ENCODE measurements around the gene SCGB2A2.

The SCGB2A2 gene

GRCh38 chr11:62269654-62270278 is at the start of gene SCGB2A2:
Gene SCGB2A2, plus strand, starts transcription at chr11:62270158. Its CDS starts 59 bp downstream, at chr11:62270217.
- no peak for DNase-seq (ENCODE audit: low read depth, low spot score)

DNA sequence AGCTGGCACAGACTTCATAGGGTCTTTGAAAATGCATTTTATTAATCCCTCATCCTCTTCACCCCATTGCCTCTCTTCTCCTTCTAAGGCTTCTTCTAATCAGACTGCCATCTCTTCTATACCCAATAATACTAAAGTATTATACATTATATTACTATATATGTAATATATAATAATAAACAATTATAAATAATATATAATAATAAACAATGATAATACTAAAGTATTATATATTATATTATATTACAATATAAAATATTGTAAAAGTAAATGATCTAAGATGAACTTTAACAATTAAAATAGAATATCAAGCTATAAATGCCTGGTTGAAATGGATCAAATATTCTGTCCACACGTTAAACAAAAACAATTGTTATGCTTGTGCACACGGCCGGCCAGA is 48.5 kb upstream of the SCGB2A2 start:
- DNase-seq (ENCODE audit: low read depth, low spot score), result no peak

- no peak for DNase-seq (ENCODE audit: low read depth, low spot score)
Measured at GRCh38 chr11:62223095-62223494, 46.9 kb upstream of the SCGB2A2 start.

GRCh38 chr11:62233730-62234129 is 36.2 kb upstream of the SCGB2A2 start:
- DNase-seq (ENCODE audit: low read depth, low spot score), result no peak

DNA sequence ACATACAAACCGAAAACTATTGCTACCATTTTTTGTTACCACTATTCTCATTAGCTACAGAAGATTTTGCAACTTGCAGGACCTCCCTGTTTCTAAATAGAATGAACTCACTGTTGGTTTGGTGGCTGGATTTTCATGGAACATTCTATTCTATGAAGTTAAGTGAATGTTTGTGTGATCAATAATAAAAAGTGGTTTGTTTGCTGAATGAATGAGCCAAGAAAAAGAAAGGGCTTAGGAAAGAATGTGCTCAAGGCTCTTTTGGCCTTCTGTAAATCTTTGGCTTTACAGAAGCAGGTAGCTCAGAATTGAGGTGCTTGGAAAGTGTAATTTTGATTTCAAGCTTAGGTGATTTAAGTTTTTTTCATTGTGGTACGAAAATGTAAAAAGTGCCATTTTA is 33.8 kb upstream of the SCGB2A2 start:
- no peak for DNase-seq (ENCODE audit: low read depth, low spot score)

DNA sequence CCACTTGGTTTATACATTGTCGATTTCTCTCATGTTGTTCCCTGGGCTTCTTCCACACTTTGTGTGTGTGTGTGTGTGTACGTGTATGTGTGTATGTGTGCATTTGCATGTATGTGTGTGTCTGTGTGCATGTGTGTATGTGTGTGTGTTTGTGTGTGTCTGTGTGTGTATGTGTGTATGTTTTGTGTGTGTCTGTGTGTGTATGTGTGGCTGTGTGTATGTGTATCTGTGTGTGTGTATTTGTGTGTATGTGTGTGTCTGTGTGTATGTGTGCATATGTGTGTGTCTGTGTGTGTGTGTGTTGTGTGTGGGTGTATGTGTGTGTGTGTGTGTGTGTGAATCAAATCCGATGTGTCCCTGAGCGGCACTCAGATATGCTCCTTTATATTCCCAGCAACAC is 32.5 kb upstream of the SCGB2A2 start:
- DNase-seq (ENCODE audit: low read depth, low spot score), result no peak

- no peak for DNase-seq (ENCODE audit: low read depth, low spot score)
Measured at GRCh38 chr11:62238151-62238550, 31.8 kb upstream of the SCGB2A2 start.

- no peak for DNase-seq (ENCODE audit: low read depth, low spot score)
Measured at GRCh38 chr11:62241095-62241494, 28.9 kb upstream of the SCGB2A2 start.

DNA sequence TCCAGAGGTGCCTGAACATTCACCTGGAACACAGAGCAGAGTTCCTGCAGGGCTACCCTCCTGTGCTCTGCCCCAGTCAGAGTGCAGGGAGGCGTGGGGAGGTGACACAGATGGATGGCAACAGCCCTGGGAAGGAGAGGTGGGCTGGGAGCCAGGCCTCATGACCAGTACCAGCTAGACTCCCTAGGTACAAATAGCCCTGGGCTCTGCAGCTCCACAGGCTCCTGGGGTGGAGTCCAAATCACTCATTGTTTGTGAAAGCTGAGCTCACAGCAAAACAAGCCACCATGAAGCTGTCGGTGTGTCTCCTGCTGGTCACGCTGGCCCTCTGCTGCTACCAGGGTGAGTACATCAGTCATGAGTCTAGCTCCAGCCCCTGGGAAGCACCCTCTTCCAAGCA is 27.9 kb upstream of the SCGB2A2 start, which contains the start of gene SCGB1D2:
Gene SCGB1D2, plus strand, starts transcription at position 219 of the 400 bp plus-strand sequence. Its CDS starts 69 bp downstream, at position 288.
- DNase-seq (ENCODE audit: low read depth, low spot score), result no peak

- DNase-seq (ENCODE audit: low read depth, low spot score), result no peak
Measured at GRCh38 chr11:62245271-62245753, 24.6 kb upstream of the SCGB2A2 start.

DNA sequence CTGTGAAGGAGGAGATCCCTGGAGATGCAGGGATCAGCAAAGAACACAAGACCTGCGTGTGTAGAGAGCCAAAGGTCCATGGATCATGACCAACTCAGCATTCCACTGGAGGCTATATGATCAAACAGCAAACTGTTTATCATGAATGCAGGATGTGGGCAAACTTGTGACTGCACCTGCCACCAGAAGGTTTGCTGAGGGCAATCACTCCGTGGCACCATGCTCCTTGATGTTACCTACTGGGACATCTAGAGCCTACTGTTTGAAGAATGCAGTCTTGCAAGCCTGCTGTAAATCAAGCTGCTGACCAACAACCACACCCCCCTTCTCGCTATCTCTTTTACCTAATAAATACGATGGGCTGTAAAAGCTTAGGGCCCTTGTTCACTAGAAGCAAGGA is 18.3 kb upstream of the SCGB2A2 start:
- no peak for DNase-seq (ENCODE audit: low read depth, low spot score)

DNA sequence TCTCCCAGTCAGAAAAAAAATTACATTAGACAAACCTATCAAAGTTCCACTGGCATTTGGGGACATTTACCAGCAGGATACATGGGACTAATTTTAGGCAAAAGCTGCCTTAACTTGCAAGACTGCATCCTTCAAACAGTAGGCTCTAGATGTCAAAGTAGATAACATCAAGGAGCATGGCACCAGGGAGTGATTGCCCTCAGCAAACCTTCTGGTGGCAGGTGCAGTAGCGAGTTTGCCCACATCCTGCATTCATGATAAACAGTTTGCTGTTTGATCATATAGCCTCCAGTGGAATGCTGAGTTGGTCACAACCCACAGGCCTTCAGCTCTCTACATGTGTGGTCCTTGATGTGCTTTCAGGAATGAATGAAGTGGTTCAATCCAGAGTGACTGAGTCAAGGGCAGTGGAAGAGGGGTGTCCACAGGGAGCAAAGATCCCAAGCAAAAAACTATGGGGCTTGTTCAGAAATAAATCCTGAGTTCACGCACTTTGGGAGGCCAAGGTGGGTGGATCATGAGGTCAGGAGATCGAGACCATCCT is 15.9 kb upstream of the SCGB2A2 start:
- no peak for DNase-seq (ENCODE audit: low read depth, low spot score)

DNA sequence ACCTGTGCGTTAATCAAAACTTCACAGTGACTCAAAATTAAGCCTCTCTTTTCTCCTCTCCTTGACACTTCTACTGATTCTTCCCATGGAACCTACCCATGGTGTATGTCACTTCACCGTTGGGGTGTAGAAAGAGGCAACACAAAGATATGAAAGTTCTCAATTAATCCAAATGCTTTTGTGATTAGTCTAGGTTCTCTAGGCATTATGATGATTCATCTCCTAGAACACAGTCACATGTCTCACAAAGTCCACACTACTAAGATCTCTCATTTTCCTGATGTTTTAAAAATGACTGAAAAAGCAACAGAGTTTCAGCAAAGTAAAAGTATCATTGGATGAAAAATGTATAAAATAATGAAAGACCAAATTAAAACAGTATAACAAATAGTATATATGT is 13.7 kb upstream of the SCGB2A2 start:
- DNase-seq (ENCODE audit: low read depth, low spot score), result no peak

- DNase-seq (ENCODE audit: low read depth, low spot score), result no peak
Measured at GRCh38 chr11:62260261-62260953, 9.6 kb upstream of the SCGB2A2 start.

DNA sequence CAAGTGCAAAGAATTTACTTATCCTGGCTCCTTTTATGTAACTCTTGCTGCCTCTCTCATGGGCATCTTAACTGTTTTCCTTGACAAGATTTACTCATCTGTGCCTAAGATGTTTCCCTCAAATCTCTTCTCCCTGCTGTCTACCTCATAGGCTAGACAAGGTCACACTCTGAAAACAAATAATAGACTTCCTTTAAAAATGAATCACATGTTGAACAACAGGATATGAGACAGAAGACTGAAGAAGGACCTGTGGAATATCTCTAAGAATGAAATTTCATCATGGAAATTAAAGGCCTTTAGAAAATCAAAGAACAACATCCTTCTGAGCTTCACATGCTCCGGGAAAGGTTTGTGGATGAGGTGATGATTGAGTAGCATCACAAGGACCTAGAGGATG is 6.0 kb upstream of the SCGB2A2 start:
- no peak for DNase-seq (ENCODE audit: low read depth, low spot score)

GRCh38 chr11:62266558-62266957 is 3.4 kb upstream of the SCGB2A2 start:
- DNase-seq (ENCODE audit: low read depth, low spot score), result no peak

- no peak for DNase-seq (ENCODE audit: low read depth, low spot score)
Measured at GRCh38 chr11:62267050-62267449, 2.9 kb upstream of the SCGB2A2 start.

DNA sequence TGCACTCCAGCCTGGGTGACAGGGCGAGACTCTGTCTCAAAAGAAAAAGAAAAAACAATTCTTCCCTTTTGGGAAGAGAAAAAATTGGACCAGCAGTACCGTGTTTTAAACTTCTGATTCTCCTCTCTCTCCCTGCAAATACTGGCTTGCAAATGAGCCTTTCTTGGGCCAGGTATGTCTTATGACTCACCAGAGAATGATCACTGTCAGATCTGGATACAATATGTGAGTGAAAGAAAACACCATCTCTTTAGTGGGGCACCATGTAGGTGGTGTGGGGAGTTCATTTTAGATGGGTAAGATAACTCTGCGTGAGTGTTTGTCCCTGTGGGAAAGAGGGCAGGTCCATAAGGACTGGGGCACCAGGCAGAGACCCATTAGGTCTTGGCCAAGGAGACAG is 2.4 kb upstream of the SCGB2A2 start:
- DNase-seq (ENCODE audit: low read depth, low spot score), result no peak

- no peak for DNase-seq (ENCODE audit: low read depth, low spot score)
Measured at GRCh38 chr11:62273284-62273683, 3.3 kb downstream of the SCGB2A2 start.

DNA sequence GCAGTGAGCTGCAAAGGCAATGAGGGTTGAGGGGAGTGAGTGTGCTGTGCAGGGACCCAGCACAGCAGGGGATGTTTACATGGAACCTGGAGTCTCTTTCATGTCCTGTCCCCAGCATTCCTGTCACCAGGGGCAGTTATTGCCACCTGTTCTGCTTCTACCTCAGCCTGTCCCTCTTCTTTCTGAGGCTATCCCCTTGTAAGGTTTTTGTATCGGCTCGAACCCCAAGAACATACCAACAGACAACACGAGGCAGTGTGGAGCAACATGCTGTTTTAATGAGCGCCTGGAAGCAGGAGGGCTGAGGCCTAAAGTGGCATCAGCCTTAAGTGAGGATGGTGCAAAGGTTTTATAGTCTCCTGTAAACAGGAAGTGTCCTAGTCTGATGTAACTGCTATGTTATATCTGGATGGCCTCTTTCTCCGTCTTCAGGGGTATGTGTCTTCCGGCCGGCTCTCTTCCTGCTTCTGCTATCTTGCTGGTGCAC is 3.9 kb downstream of the SCGB2A2 start:
- DNase-seq (ENCODE audit: low read depth, low spot score), result no peak

DNA sequence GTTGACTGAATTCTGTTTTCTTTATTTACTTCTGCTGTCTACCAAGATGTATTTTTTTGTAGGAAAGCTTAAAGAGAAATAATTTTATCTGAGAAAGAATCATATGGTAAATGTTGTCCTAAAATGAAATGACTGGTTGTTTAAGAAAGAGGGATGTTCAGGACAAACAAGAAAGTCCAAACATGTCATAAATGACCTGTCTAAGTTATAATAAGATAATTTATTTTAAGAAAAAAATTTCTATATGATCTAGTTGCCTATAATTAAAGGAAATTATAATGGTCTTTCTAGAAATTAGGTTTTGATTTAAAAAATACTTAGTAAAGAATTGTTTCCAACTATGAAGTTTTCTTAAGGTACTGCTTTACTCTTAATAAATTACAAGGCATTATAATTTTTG is 10.5 kb downstream of the SCGB2A2 start:
- no peak for DNase-seq (ENCODE audit: low read depth, low spot score)

DNA sequence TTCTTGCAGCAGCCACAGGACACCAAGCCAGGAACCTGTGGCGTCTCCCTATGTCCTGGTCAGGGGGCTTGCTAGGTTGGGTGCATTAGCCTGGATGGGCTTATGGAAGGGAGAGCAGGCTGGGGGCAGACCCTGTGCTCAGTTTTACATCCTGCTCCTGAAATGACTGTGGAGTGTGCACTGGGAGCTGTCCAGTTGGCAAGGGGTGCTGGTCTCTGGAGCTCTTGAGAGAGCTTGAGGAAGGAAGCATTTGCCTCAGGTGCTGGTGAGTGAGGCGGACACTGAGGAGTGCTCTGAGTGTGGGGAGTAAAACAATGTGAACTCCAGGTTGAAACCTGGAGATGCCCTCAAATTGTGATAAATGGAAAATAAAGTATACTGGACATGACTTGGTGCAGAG is 25.5 kb downstream of the SCGB2A2 start:
- no peak for DNase-seq (ENCODE audit: low read depth, low spot score)

DNA sequence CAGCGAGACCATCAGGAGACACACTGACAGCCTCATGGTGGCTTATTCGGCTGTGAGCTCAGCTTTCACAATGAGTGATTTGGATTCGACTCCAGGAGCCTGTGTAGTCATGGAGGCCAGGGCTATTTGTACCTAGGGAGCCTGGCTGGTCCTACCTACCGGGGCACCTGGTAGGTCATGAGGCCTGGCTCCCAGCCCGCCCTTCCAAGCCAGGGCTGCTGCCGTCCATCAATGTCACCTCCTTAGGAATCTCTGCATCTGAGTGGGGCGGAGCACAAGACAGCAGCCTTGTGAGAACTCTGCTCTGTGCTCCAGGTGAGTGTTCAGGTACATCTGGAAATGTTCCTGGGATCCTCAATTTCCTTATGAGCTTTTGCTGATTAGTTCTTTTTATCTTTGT is 29.0 kb downstream of the SCGB2A2 start, which contains the start of gene SCGB1D4:
Gene SCGB1D4, minus strand, starts transcription at position 101 of the 400 bp plus-strand sequence. Its CDS starts 65 bp downstream, at position 36.
- no peak for DNase-seq (ENCODE audit: low read depth, low spot score)

Measured in iPS DF 19.7 (cell line).